GM12872 (cell line): ENCODE data around the gene FER.

ENCODE experiments used
- TF ChIP-seq, protein P1 (sequence below): IDR thresholded peaks from 3 replicates; pipeline ENCODE4 v1.5.1; 2011; ENCODE audit warnings: low read depth, mild to moderate bottlenecking, low read length, moderate library complexity; ENCODE audit not compliant: insufficient read depth

The FER gene

DNA sequence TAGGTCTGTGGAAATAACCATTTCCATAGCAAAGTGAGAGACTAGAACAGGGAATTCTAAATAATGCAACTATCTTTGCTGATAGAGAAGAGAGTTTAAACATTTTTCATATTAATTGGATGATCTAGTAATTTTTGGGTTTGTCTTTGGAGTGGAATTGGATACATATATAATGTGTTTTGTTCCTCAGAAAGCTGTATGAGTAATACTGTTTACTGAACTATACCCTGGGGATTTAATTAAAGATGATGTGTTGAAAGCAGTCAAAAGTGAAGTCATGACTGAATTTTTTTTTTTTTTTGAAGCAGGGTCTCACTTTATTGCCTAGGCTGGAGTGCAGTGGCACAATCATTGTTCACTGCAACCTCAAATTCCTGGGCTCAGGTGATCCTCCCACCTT lies 17.9 kb downstream of the FER start:
- TF ChIP-seq, protein P1, sequence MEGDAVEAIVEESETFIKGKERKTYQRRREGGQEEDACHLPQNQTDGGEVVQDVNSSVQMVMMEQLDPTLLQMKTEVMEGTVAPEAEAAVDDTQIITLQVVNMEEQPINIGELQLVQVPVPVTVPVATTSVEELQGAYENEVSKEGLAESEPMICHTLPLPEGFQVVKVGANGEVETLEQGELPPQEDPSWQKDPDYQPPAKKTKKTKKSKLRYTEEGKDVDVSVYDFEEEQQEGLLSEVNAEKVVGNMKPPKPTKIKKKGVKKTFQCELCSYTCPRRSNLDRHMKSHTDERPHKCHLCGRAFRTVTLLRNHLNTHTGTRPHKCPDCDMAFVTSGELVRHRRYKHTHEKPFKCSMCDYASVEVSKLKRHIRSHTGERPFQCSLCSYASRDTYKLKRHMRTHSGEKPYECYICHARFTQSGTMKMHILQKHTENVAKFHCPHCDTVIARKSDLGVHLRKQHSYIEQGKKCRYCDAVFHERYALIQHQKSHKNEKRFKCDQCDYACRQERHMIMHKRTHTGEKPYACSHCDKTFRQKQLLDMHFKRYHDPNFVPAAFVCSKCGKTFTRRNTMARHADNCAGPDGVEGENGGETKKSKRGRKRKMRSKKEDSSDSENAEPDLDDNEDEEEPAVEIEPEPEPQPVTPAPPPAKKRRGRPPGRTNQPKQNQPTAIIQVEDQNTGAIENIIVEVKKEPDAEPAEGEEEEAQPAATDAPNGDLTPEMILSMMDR = no peak

DNA sequence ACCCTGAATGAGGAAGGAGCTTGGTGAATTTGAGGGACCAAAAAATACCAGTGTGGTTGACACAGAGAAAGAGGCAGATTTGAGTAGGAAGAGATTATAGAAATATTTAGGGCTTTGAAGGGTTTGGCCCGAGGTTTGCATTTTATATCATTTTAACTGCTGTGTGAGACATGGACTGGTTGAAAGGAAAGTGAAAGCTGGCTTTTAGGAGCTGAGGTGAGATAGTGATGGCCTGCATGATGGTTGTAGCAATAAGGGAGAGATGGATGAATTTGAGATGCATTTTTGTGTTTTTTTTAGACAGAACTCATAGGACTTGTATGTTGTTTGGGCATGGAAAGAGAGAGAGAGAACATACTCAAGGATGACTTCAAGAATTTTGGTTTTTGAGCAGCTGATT lies 21.7 kb downstream of the FER start:
- TF ChIP-seq, protein P1 = no peak

DNA sequence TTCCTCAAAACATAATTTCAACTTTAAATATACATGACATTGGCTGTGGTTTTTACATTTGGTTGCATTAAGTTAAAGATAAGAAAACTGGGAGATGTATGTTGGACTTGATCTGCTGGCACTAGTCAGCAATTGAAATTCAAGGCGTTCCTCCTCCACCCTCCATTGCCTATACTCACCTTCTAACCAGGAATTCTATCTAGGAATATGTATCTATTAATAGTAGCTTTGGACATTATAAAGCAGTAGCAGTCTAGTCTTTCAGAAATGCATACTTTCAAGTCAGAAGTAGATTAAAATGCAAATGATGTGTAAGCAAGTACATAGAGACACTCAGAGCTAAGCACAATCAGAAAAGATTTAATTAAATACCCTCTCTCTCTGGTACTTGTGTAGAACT lies 24.9 kb downstream of the FER start:
- TF ChIP-seq, protein P1 = no peak

DNA sequence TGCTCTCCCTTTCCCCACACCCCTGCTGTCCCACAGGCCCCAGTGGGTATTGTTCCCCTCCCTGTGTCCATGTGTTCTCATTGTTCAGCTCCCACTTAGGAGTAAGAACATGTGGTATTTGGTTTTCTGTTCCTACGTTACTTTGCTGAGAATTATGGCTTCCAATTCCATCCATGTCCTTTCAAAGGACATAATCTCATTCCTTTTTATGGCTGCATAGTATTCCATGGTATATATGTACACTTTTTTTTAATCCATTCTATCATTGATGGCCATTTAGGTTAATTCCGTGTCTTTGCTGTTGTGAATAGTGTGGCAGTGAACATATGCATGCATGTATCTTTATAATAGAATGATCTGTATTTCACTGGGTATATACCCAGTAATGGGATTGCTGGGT lies 25.6 kb downstream of the FER start:
- TF ChIP-seq, protein P1 = no peak

DNA sequence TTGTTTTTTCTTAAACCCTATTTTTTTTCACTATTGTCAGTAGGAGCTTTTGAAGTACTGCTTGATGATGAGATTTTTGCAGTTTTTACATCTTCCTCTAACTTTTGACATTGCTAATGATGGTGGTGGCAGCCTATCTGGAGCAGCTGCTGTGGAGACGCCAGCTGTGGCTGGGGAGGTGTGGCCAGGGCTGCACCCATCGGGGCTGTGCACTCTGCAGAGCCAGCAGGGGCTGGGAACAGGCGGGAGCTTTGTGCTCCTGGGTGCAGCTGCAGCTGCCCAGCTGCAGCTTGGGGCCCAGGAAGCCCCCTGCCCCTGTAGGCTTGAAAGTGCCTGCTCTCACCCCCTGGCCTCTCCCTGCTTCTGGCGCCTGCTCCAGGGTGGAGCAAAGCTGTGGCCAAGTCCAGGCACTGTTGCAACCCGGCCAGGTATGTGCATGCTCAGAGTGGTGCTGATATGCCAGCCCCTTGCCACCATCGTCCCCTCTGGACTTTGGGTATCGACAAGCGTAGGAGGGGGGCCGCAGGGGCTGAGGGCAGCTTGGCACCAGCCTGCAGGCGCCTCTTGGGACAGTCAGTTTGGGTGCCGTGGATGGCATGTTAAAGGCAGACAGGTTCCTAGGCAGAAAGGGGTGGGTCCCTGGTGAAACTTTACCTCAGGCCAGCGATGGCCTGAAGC lies 39.2 kb downstream of the FER start:
- TF ChIP-seq, protein P1 = no peak

DNA sequence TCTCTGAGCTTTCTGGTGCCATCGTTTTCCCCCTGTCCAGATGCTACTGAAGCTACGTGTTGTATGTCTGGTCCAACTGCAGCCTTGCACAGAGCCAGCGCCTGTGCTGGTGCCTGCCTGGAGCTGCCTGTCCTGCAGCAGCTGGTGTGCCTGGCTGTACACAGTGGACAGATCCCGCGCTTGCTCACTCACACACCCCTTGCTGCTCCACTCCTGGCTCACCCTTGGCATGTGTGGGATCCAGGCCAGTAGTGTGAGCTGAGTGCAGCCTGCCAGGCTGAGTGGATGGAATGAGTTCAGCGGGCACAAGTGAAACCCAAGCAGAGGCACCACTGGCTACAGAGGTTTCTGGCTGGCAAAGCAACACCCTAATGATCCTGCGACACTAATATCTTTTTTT lies 40.4 kb downstream of the FER start:
- TF ChIP-seq, protein P1 = no peak

DNA sequence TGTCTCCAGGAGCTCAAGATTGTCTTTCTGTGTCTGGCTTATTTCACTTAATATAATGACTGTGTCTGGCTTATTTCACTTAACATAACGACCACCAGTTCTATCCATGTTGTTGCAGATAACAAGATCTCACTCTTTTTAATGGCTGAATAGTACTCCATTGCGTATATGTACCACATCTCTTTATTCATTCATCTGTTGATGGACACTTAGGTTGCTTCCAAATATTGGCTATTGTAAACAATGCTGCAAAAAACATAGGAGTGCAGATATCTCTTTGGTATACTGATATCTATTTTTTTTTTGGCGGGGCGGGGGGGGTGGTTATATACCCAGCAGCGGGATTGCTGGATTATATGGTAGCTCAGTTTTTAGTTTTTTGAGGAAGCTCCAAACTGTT lies 45.5 kb downstream of the FER start:
- TF ChIP-seq, protein P1 = no peak
